Measurements from ENCODE around the gene AFF3.
"Not testable (repeated sequence)": the region's sequence is repeated elsewhere in the genome, so short reads cannot be mapped to it uniquely, and the experiment has no call there.

The AFF3 gene

GRCh38 chr2:99961196-99961913 is 181.0 kb downstream of the AFF3 start:
- no peak for DNase-seq (ENCODE audit: low read depth, low spot score)

DNA sequence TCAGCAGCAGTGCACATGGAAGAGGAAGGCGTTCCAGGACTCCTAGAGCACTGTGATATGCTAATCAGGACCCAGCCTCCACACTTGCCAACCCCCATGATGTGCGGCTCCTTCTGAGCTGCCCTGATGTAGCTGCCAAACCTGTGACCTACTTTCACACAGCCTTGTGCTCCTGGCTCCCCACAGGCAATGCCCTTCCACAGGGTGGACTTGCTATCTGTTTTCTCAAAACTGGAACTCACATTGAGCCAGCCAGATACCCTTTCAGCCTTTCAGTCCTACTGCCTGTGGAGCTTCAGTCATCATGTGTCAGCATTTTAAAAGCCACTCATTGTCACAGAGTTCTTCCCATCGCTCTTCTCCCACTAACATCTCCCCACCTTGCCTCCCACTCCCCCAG is 181.6 kb downstream of the AFF3 start:
- no peak for DNase-seq (ENCODE audit: low read depth, low spot score)

DNA sequence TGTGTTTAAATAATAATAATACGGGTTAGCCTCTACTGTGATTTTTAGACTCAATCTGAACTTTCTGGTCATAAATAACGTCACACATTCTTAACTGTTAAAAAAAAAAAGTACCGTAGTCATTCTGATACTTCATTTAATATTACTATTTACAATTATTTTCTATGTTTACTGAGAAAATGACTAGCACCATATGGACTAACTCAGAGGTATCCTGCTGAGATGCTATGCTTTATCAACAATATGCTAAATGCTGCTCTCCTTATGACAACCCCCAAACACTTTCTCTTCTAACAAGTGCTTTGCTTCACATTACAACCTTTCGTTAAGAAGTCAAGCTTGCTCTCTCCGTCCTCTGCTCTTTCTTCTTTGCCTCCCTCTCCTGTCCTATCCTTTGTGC is 182.1 kb downstream of the AFF3 start:
- no peak for DNase-seq (ENCODE audit: low read depth, low spot score)

DNA sequence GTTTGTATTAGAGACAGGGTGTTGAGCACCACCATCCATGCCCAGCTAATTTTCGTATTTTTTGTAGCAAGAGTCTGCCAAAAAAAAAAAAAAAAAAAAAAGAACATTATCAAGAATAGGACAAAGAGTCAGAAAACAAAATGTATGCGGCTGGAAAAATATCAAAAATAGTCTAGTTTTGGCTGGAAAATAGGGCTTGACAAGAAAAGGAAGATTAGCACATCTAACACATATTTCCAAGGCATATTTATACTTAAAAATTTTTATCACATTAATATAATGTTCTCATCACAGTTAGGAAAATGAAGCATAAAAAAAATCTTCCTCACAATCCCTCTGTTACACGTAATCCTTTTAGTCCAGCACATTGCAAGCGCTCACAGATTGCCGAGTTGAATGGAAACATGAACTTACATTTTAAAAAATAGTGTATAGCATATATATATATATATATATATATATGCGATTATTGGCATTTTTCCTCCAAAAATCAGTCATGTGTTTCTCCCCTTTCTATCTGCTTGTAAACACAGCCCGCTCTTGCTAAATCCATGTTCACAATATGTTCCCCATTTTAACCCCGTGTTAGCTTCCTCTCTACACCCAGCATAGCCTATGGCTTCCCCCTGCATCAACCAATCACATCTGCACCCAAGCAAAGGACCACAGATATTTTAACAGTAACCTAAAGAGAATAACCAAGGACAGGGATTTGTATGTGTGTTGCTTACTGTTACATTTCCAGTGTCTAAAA is 183.0 kb downstream of the AFF3 start:
- DNase-seq (ENCODE audit: low read depth, low spot score) = no peak

DNA sequence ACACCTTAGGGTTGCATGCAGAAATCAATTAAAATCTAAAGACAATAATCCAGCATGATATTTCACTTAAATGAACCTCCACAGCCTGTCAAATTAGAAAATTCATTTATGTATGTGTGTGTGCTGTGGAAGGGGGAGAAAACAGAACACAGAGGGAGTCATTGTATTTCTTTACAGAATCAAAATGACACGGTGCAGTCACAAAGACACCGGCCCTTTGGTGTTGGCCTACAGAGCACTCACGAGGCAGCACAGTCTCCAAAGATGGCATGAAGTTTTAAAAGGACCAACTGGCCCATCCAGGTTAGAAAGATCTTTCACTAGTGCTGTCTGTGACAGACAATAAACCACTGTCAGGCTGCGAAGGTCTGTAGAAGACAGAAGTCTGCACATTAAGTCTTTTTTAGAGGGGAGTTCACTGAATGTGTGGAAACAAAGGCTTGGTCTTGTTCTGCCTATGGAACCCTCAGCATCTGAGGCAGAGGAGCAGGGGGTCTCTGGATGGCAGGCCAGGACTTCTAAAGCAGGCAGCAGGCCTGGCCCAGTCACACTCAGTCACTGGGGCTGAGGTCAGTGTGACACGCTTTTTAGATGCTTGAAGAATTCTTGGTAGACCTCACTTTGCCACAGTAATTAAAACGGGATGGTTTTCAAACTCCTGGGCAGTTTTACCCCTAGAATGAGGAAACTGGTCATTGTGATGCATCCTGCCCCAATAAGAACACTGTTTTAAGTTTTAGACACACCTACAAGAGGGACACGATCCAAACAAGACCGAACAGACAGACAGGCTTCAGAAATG is 184.9 kb downstream of the AFF3 start:
- no peak for DNase-seq (ENCODE audit: low read depth, low spot score)

DNA sequence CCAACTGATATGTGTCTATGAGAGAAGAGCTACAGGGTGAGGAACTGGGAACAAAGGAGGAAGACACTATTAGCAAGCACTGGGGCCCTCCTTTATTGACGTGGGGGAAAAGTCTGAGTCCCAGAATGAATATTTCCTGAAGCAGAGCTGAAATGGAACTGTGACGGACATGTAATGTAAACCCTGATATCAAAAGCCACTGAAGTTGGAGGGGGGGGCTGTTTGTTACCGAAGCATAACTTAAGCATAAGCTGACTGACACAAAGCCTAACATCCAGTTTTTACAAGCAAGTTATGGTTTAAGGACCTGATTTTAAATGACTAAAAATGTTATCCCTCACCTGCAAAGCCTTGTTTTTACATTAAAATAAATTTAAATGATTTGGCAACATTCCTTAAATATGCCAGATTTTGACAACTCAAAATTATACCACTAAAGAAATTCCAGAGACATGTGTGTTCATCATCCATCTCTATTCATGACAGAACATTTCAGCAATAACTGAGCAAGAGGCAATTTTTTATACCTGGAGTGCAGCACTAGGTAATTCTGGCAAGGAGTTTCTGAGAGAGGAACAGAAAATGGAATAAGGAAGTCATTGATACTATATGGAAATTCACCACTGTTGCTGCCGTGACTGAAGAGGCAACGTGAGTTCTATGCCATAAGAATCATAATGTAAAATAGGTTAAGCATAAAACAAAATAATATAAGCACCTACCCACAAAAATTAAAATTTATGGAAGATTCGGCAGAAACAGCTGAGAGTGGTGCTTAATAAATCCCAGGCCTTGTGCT is 186.0 kb downstream of the AFF3 start:
- DNase-seq (ENCODE audit: low read depth, low spot score) = no peak

DNA sequence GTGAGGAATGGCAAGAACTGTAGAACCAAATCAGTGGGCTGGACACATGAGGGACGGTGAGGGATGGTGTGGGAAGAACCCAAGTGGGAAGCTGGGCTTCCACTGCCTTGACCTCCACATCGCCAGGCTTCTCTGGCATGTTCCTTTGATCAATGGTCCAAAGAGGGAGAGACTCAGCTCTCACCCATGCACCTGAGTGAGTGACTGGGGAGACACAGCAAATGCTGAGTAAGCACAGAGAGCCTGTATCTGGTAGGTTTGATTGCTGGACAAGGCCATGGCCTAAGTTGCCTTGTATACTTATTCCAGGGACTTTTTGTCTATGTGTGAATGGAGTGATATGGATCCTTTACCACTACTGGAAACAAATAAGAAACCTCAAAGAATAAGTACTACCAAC is 188.6 kb downstream of the AFF3 start:
- no peak for DNase-seq (ENCODE audit: low read depth, low spot score)

- no peak for DNase-seq (ENCODE audit: low read depth, low spot score)
Measured at GRCh38 chr2:99949963-99950362, 192.4 kb downstream of the AFF3 start.

- no peak for DNase-seq (ENCODE audit: low read depth, low spot score)
Measured at GRCh38 chr2:99949530-99949929, 192.9 kb downstream of the AFF3 start.

DNA sequence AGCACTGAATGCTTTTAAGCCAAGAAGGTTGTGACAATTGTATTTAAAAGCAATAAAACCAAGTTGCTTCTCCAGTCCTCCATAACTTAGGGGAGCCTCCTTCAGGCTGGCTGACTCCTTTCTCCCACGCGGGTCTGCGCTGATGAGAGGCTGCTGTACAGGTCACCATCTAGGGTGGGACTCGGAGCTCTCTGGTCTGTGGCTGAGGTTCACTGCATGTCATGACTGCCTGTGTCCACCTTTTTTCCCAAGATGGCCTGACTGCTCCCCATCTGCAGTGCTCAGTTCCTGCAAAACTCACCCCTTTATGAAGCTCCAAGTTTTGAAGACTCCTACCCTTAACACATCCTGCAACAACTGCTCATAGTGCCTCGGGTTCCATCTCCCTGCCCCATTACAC is 194.4 kb downstream of the AFF3 start:
- DNase-seq (ENCODE audit: low read depth, low spot score) = no peak

DNA sequence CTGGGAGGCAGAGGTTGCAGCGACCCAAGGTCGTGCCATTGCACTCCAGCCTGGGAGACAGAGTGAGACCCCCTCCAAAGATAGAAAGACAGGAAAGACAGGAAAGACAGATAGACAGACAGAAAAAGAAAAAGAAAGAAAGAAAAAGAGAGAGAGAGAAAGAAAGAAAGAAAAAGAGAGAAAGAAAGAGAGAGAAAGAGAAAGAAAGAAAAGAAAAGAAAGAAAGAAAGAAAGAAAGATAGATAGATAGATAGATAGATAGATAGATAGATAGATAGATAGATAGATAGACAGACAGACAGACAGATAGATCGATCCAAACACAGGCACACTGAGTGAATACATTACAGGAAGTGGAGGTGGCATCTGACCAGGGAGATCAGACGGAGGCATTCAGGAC is 195.0 kb downstream of the AFF3 start:
- not testable (repeated sequence) for DNase-seq (ENCODE audit: low read depth, low spot score)

DNA sequence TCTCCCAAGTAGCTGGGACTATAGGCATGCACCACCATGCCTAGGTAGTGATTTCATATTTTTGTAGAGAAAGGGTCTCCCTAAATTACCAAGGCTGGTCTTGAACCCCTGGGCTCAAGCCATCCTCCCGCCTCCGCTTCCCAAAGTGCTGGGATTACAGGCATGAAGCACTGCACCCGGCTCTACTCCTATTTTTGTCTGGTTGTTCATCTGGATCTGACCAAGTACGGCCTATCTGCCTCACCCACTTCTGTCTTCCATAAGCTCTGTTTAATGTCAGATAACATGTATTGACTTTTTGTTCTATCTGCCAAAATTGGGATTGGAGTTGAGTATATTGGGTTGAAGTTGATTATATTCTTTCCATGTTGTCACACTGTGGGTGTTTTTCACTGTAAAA is 198.4 kb downstream of the AFF3 start:
- DNase-seq (ENCODE audit: low read depth, low spot score) = no peak

GRCh38 chr2:99942561-99943347 is 199.6 kb downstream of the AFF3 start:
- DNase-seq (ENCODE audit: low read depth, low spot score) = no peak

GRCh38 chr2:99940963-99941362 is 201.4 kb downstream of the AFF3 start:
- DNase-seq (ENCODE audit: low read depth, low spot score) = no peak

GRCh38 chr2:99939135-99939534 is 203.3 kb downstream of the AFF3 start:
- DNase-seq (ENCODE audit: low read depth, low spot score) = no peak

DNA sequence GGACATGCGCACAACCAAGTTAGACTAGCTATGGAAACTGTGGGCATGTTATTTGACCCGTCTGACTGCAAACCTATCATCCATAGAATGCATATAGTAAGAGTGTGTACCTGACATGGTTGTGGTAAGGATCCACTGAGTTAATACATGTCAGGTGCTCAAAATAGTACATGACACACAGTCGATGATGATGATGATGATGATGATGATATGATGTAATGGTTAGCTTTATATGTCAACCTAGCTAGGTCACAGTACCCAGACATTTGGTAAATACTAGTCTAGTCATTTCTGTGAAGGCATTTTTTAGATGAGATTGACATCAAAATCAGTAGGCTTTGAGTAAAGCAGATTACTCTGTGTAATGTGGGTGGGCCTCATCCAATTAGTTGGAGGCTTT is 204.1 kb downstream of the AFF3 start:
- no peak for DNase-seq (ENCODE audit: low read depth, low spot score)

- DNase-seq (ENCODE audit: low read depth, low spot score) = no peak
Measured at GRCh38 chr2:99936065-99936464, 206.3 kb downstream of the AFF3 start.

DNA sequence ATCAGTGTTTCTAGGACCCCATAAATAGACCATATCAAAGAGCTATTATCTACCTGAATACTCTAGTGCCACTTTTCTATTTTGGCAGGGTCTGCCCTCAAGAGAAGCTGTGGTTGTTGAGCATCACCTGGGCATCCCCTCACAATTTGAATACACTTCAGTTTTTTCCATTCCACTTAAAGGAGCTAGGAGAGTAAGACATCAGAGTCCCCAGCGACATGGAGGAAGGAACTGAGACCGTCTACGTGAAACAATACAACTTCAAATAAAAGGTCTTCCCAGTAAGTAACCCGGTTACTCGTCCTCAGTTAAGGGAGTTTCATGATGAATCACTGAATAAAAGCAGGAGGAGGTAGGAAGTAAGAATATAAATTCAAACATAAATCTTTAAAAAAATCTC is 206.7 kb downstream of the AFF3 start:
- DNase-seq (ENCODE audit: low read depth, low spot score) = no peak

DNA sequence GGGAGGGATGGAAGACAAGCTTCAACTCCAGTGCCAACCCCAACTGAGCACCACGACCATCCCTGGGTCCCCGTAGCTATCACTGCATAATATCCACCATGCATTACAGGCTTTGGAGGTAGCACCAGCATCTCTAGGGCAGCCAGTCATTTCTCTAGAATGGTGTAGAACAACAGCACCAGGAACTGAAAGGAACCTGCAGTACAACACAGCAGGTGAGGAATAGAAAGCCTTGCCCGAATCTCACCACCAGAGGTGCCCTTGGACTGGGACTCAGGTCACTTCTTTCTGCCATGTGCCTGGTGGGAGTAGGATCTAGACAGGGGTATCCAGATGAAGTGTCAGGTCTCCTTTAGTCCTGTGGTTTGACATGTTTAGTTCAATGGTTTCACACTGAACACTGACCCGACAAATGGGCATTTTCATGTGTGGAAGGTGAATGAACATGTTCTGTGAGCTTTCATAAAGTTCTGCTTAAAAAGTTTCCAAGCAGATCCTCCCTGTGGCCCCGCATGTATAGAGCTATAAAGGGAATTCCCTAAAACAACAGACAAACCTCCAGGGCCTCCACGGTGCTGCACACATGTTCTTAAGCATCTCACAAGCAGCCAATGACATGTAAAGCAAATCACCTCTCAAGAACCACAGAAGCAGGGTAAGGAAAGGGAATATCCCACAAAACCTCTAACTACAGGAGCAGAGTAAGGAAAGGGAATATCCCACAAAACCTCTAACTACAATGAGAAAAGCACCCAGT is 208.3 kb downstream of the AFF3 start:
- DNase-seq (ENCODE audit: low read depth, low spot score) = no peak

DNA sequence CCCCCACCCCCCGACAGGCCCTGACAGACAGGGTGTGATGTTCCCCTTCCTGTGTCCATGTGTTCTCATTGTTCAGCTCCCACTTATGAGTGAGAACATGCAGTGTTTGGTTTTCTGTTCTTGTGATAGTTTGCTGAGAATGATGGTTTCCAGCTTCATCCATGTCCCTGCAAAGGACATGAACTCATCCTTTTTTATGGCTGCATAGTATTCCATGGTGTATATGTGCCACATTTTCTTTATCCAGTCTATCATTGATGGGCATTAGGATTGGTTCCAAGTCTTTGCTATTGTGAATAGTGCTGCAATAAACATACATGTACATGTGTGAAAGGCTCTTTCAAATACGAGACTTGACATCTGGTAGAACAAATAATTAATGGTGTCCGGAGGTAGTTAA is 208.9 kb downstream of the AFF3 start:
- DNase-seq (ENCODE audit: low read depth, low spot score) = not testable (repeated sequence)

Data from activated naive CD8-positive, alpha-beta T cell treated with anti-CD3 and anti-CD28 coated beads, Interleukin-2, amount 50 U/mL, for 16 hours (primary cell).